Measurements from ENCODE around the gene CCDC198.

The CCDC198 gene

GRCh38 chr14:57498035-57498434 lies 4.4 kb upstream of the CCDC198 start:
- H3K36me3 ChIP-seq (ENCODE audit: control insufficient read depth, low read length), result no peaks in the 10 kb centered on the region
- no peaks in the 10 kb centered on the region for H3K9me2 ChIP-seq (replicated peaks; ENCODE audit: control insufficient read depth, low read length)
- no peak overlapping the region for H3K4me2 ChIP-seq (ENCODE audit: low read length)
- no peak overlapping the region for H3K27ac ChIP-seq (ENCODE audit: low read depth, low read length)
- no peaks in the 10 kb centered on the region for H3K9me3 ChIP-seq (ENCODE audit: control insufficient read depth, insufficient read depth, low read length)
- H3K4me1 ChIP-seq (ENCODE audit: control insufficient read depth, low read length), result no peaks in the 10 kb centered on the region
- H3K79me2 ChIP-seq (ENCODE audit: control insufficient read depth, low read length), result no peaks in the 10 kb centered on the region
- TF ChIP-seq, protein P1, sequence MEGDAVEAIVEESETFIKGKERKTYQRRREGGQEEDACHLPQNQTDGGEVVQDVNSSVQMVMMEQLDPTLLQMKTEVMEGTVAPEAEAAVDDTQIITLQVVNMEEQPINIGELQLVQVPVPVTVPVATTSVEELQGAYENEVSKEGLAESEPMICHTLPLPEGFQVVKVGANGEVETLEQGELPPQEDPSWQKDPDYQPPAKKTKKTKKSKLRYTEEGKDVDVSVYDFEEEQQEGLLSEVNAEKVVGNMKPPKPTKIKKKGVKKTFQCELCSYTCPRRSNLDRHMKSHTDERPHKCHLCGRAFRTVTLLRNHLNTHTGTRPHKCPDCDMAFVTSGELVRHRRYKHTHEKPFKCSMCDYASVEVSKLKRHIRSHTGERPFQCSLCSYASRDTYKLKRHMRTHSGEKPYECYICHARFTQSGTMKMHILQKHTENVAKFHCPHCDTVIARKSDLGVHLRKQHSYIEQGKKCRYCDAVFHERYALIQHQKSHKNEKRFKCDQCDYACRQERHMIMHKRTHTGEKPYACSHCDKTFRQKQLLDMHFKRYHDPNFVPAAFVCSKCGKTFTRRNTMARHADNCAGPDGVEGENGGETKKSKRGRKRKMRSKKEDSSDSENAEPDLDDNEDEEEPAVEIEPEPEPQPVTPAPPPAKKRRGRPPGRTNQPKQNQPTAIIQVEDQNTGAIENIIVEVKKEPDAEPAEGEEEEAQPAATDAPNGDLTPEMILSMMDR (IDR thresholded peaks at IDR 0.05; ENCODE audit: low read depth, low read length, poor library complexity, severe bottlenecking), result no peak
- TF ChIP-seq EZH2phosphoT487 (IDR thresholded peaks at IDR 0.05; ENCODE audit: borderline replicate concordance, low read length), result no peak
- H3K4me3 ChIP-seq (ENCODE audit: low read length), result no peak overlapping the region
- no peaks in the 10 kb centered on the region for H4K20me1 ChIP-seq (ENCODE audit: control insufficient read depth, insufficient read depth, low read depth, low read length)
- H3F3A ChIP-seq (ENCODE audit: control insufficient read depth, insufficient read depth), result no peaks in the 10 kb centered on the region
- no peaks in the 10 kb centered on the region; the same call in 1 of the 2 replicates for H3K27me3 ChIP-seq (ENCODE audit: control insufficient read depth, low read length)

DNA sequence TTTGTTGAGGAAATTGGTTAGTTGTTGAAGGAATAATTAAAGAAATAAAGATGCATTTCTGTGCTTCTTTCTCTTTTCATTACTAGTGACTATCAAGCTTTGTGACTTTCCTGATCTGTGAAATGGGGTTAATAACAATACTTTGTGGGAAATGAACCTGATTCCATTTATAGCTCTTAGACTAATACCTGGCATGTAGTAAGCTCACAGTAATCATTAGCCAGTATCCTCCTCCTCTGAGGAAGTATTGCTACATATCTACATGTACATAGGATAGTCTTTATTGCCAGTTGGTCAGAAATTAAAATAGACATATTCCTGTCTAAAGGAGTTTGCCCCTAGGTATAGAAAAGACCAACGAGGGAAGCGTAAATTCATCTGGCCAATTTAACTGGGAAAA lies 1.8 kb upstream of the CCDC198 start:
- Histone ChIP-seq H3K4me3 (ENCODE audit: low read length) (no peak overlapping the region), H3K36me3 (ENCODE audit: control insufficient read depth, low read length) (no peaks in the 10 kb centered on the region), H3K9me3 (ENCODE audit: control insufficient read depth, insufficient read depth, low read length) (no peaks in the 10 kb centered on the region), H3K27me3 (ENCODE audit: control insufficient read depth, low read length) (no peaks in the 10 kb centered on the region; the same call in 1 of the 2 replicates), H3K27ac (ENCODE audit: low read depth, low read length) (no peak overlapping the region), H3F3A (ENCODE audit: control insufficient read depth, insufficient read depth) (no peaks in the 10 kb centered on the region), H3K4me2 (ENCODE audit: low read length) (no peak overlapping the region), H3K4me1 (ENCODE audit: control insufficient read depth, low read length) (no peaks in the 10 kb centered on the region), H4K20me1 (ENCODE audit: control insufficient read depth, insufficient read depth, low read depth, low read length) (no peaks in the 10 kb centered on the region), H3K79me2 (ENCODE audit: control insufficient read depth, low read length) (no peaks in the 10 kb centered on the region), H3K9me2 (replicated peaks; ENCODE audit: control insufficient read depth, low read length) (no peaks in the 10 kb centered on the region)
- TF ChIP-seq EZH2phosphoT487 (IDR thresholded peaks at IDR 0.05; ENCODE audit: borderline replicate concordance, low read length), result no peak
- TF ChIP-seq, protein P1 (IDR thresholded peaks at IDR 0.05; ENCODE audit: low read depth, low read length, poor library complexity, severe bottlenecking), result no peak

- H3K4me2 ChIP-seq (ENCODE audit: low read length), result no peak overlapping the region
- H3K27me3 ChIP-seq (ENCODE audit: control insufficient read depth, low read length), result no peaks in the 10 kb centered on the region; the same call in none of the 2 replicates
- no peak overlapping the region for H3K27ac ChIP-seq (ENCODE audit: low read depth, low read length)
- H3F3A ChIP-seq (ENCODE audit: control insufficient read depth, insufficient read depth), result no peaks in the 10 kb centered on the region
- no peaks in the 10 kb centered on the region for H3K9me2 ChIP-seq (replicated peaks; ENCODE audit: control insufficient read depth, low read length)
- no peaks in the 10 kb centered on the region for H3K79me2 ChIP-seq (ENCODE audit: control insufficient read depth, low read length)
- H3K4me1 ChIP-seq (ENCODE audit: control insufficient read depth, low read length), result no peaks in the 10 kb centered on the region
- H3K4me3 ChIP-seq (ENCODE audit: low read length), result no peak overlapping the region
- no peaks in the 10 kb centered on the region for H4K20me1 ChIP-seq (ENCODE audit: control insufficient read depth, insufficient read depth, low read depth, low read length)
- no peaks in the 10 kb centered on the region for H3K9me3 ChIP-seq (ENCODE audit: control insufficient read depth, insufficient read depth, low read length)
- TF ChIP-seq, protein P1 (IDR thresholded peaks at IDR 0.05; ENCODE audit: low read depth, low read length, poor library complexity, severe bottlenecking), result no peak
- no peak for TF ChIP-seq EZH2phosphoT487 (IDR thresholded peaks at IDR 0.05; ENCODE audit: borderline replicate concordance, low read length)
- no peaks in the 10 kb centered on the region for H3K36me3 ChIP-seq (ENCODE audit: control insufficient read depth, low read length)
Measured at GRCh38 chr14:57492859-57493258, 798 bp downstream of the CCDC198 start.

Measured in DOHH2 (cell line).